ENCODE measurements around the gene USP27X.

The USP27X gene

DNA sequence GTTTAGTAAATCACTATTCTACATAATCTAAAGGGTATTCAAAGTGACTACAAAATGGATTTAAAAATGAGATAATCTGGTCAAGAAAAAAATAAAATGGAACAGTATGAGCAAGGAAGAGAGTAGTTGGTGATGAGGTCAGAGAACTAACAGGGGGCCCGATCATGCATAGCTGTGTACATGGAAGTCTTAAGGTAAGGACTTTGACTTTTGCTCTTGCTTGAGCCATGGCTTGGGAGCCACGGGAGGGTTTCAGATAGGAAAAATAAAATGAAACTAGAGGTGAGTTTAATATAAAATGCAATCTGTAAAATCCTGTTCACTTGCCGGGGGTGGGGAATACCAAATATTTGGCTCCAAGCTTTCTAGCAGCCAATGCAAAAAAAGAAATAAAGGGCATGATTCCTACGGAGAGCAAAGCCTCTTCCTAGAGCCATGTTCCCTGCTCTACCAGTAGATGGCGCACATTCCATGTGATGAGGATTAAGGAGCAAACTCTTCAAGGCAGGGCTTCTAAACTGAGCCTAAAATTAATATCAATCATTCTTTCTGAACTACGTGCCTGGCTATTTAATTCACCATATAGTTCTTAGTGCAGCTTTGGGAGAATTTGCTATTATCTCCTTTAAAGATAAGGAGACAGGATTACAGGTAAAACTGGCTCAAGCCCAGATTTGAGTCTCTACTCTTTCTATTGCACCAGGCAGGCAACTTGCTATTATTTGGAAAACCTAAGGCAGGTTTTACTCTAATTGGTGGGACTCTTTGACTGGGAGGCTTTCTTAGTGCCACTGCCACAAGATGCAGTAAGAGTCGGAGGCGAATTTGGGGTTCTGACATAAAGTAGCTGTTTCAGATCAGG lies 36.3 kb downstream of the USP27X start:
- peaks cover 0 to under 1% of the 10 kb centered on the region in 2 donors for H3K27me3 Mint-ChIP-seq
- H3K9me3 Mint-ChIP-seq: no peaks in the 10 kb centered on the region
- no peaks in the 10 kb centered on the region for H3K36me3 Mint-ChIP-seq
- no peak overlapping the region for H3K4me3 Mint-ChIP-seq
- no peak overlapping the region for H3K27ac Mint-ChIP-seq
- H3K4me1 Mint-ChIP-seq: peaks cover 3 to 8% of the 10 kb centered on the region in 2 donors
- ATAC-seq (replicated peaks) (peak; percentile 52 to 76), DNase-seq (peak; percentile 23)

- no peak for ATAC-seq (replicated peaks)
- no peak overlapping the region for H3K4me3 Mint-ChIP-seq
- no peak for DNase-seq
Measured at GRCh38 chrX:49919617-49920016, 40.3 kb downstream of the USP27X start.

GRCh38 chrX:49921109-49921508 lies 41.8 kb downstream of the USP27X start:
- H3K4me3 Mint-ChIP-seq: no peak overlapping the region
- H3K27me3 Mint-ChIP-seq: no peaks in the 10 kb centered on the region
- H3K4me1 Mint-ChIP-seq: peaks cover 5 to 17% of the 10 kb centered on the region in 2 donors
- H3K36me3 Mint-ChIP-seq: peaks cover 7 to 9% of the 10 kb centered on the region in 2 donors
- ATAC-seq (replicated peaks) (no peak), DNase-seq (no peak)
- H3K27ac Mint-ChIP-seq: no peak overlapping the region
- H3K9me3 Mint-ChIP-seq: no peaks in the 10 kb centered on the region

More at GRCh38 chrX:49919617-49920016, 40.3 kb downstream of the USP27X start:
- Mint-ChIP-seq H3K36me3 (peaks cover 1 to 7% of the 10 kb centered on the region in 2 donors), H3K27me3 (no peaks in the 10 kb centered on the region), H3K27ac (no peak overlapping the region), H3K4me1 (peaks cover 3 to 9% of the 10 kb centered on the region in 2 donors), H3K9me3 (no peaks in the 10 kb centered on the region)

GRCh38 chrX:49922291-49923241 lies 43.3 kb downstream of the USP27X start, which contains the start of gene CLCN5:
Gene CLCN5 (plus strand): TSS chrX:49922596. CDS start chrX:49925299, 2,703 bp downstream.
- Mint-ChIP-seq H3K4me1 (peaks cover 5 to 28% of the 10 kb centered on the region in 2 donors), H3K27me3 (no peaks in the 10 kb centered on the region), H3K27ac (peak within 1 kb of the TSS; percentile 44), H3K4me3 (peak within 1 kb of the TSS; percentile 82 to 86), H3K36me3 (peaks cover 15 to 20% of the 10 kb centered on the region in 2 donors), H3K9me3 (no peaks in the 10 kb centered on the region)
- peak; percentile 94 for DNase-seq
- ATAC-seq (replicated peaks): peak; percentile 97

DNA sequence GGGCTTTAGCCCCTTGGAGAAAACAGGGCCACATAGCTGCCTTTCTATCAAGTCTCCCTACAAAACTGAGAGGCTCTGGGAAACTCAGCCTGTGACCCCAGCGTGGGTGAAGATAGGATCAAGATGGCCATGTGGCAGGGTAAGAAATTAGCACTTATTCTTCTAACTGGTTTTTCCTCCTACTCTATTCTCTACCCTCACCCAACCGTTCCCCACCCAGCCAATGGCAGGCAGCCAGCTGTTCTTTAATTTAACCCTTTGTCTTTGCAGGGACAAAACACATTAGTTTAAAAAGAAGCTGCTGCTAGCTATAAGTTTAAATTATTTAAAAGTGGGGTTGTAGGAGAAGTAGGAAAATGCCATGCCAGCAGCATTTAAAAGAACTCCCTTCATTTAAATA lies 45.9 kb downstream of the USP27X start:
- H3K9me3 Mint-ChIP-seq: no peaks in the 10 kb centered on the region
- H3K4me1 Mint-ChIP-seq: peaks cover 2 to 25% of the 10 kb centered on the region in 2 donors
- no peaks in the 10 kb centered on the region for H3K27me3 Mint-ChIP-seq
- no peak for DNase-seq
- no peak overlapping the region for H3K4me3 Mint-ChIP-seq
- ATAC-seq (replicated peaks): no peak
- no peak overlapping the region for H3K27ac Mint-ChIP-seq
- H3K36me3 Mint-ChIP-seq: peaks cover 21 to 24% of the 10 kb centered on the region in 2 donors

- no peak for ATAC-seq (replicated peaks)
- Mint-ChIP-seq H3K36me3 (peaks cover 25 to 28% of the 10 kb centered on the region in 2 donors), H3K27ac (no peak overlapping the region), H3K4me3 (no peak overlapping the region), H3K27me3 (no peaks in the 10 kb centered on the region), H3K9me3 (no peaks in the 10 kb centered on the region), H3K4me1 (peaks cover 5 to 32% of the 10 kb centered on the region in 2 donors)
- no peak for DNase-seq
Measured at GRCh38 chrX:49930039-49930438, 50.8 kb downstream of the USP27X start.

Data from stimulated activated naive B cell treated with anti-CD40 and anti-IgM and Interleukin-4, amounts not matched to agents 10 μg/mL and 1 μg/mL and 100 μg/mL, for 72 hours (primary cell).